Measurements from ENCODE around the gene KREMEN2. TPM values are rescaled to one million over a fixed set of nuclear protein-coding genes. Genes with fewer than 3 reads are reported as not detected.

Gene KREMEN2
- total RNA-seq, 1 experiment from 2014 or later: 8.4 TPM

GRCh38 chr16:2956579-2956956 lies 7.5 kb upstream of the KREMEN2 start:
- Histone ChIP-seq H3K27me3 (ENCODE audit: insufficient read depth, low read depth) (no peaks in the 10 kb centered on the region), H3K79me2 (ENCODE audit: low read depth) (no peaks in the 10 kb centered on the region), H2AFZ (no peak overlapping the region), H3K9me2 (ENCODE audit: insufficient read depth) (no peaks in the 10 kb centered on the region), H3K27ac (no peak overlapping the region), H3K4me1 (replicated peaks; ENCODE audit: insufficient read depth) (no peaks in the 10 kb centered on the region), H3K36me3 (ENCODE audit: low read depth) (no peaks in the 10 kb centered on the region), H3F3A (ENCODE audit: insufficient read depth, low read depth) (0 out of 2 replicates have a peak, but pooled peaks cover 7% of the 10 kb centered on the region), H3K4me3 (no peak overlapping the region), H4K20me1 (ENCODE audit: insufficient read depth) (no peaks in the 10 kb centered on the region), H3K4me2 (no peak overlapping the region), H3K9me3 (ENCODE audit: insufficient read depth, low read depth) (no peaks in the 10 kb centered on the region)
- ChIA-PET POLR2A (ENCODE audit: unreplicated experiment) (no interaction called here), CTCF (no interaction called here)
- TF ChIP-seq EZH2 (IDR thresholded peaks at IDR 0.05; ENCODE audit: low read depth): no peak
- TF ChIP-seq, protein P1, sequence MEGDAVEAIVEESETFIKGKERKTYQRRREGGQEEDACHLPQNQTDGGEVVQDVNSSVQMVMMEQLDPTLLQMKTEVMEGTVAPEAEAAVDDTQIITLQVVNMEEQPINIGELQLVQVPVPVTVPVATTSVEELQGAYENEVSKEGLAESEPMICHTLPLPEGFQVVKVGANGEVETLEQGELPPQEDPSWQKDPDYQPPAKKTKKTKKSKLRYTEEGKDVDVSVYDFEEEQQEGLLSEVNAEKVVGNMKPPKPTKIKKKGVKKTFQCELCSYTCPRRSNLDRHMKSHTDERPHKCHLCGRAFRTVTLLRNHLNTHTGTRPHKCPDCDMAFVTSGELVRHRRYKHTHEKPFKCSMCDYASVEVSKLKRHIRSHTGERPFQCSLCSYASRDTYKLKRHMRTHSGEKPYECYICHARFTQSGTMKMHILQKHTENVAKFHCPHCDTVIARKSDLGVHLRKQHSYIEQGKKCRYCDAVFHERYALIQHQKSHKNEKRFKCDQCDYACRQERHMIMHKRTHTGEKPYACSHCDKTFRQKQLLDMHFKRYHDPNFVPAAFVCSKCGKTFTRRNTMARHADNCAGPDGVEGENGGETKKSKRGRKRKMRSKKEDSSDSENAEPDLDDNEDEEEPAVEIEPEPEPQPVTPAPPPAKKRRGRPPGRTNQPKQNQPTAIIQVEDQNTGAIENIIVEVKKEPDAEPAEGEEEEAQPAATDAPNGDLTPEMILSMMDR (conservative IDR thresholded peaks at IDR 0.05): no peak
- DNase-seq: no peak
- BruUV-seq (replicated peaks): no TSS peak
- intact Hi-C loops (cut with micrococcal nuclease; ENCODE audit: unreplicated experiment): no loop called here

DNA sequence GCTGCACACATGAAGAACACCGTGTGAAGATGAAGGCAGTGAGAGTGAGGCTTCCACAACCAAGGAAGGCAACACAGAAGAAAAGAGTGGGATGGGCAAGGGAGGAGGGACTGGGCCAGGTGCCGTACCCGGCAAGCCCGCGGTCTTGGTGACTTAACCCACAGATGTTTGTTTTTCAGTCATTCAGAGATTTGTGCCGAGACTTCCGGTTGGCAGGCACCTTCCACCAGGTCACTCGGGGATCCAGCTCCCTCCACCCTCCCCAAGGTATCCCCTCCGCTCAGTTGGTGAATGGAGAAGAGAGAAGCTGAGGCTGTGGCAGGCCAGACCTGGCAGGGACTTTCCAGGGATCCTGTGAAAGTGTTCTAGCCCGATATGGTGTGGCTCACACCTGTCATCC lies 4.9 kb upstream of the KREMEN2 start:
- H3K27me3 ChIP-seq (ENCODE audit: insufficient read depth, low read depth): no peaks in the 10 kb centered on the region
- H3K4me1 ChIP-seq (replicated peaks; ENCODE audit: insufficient read depth): no peaks in the 10 kb centered on the region
- BruUV-seq (replicated peaks): no TSS peak
- H2AFZ ChIP-seq: no peak overlapping the region
- intact Hi-C loops (cut with micrococcal nuclease; ENCODE audit: unreplicated experiment): no loop called here
- H3K4me2 ChIP-seq: no peak overlapping the region
- peaks cover 21% of the 10 kb centered on the region; the same call in 1 of the 2 replicates for H3F3A ChIP-seq (ENCODE audit: insufficient read depth, low read depth)
- no peaks in the 10 kb centered on the region for H3K79me2 ChIP-seq (ENCODE audit: low read depth)
- CTCF ChIA-PET: interaction anchor here (0.7 kb wide), 1 partner anchor 11 kb away, joined by 3 read pairs; no protein-coding TSS in a partner anchor
- no peaks in the 10 kb centered on the region for H3K36me3 ChIP-seq (ENCODE audit: low read depth)
- no peak overlapping the region for H3K4me3 ChIP-seq
- H4K20me1 ChIP-seq (ENCODE audit: insufficient read depth): no peaks in the 10 kb centered on the region
- POLR2A ChIA-PET (ENCODE audit: unreplicated experiment): interaction anchor here (0.6 kb wide), 1 partner anchor 14 kb away, joined by 4 read pairs; no protein-coding TSS in a partner anchor
- no peak overlapping the region for H3K27ac ChIP-seq
- DNase-seq: no peak
- no peaks in the 10 kb centered on the region for H3K9me3 ChIP-seq (ENCODE audit: insufficient read depth, low read depth)
- H3K9me2 ChIP-seq (ENCODE audit: insufficient read depth): no peaks in the 10 kb centered on the region
- no peak for TF ChIP-seq EZH2 (IDR thresholded peaks at IDR 0.05; ENCODE audit: low read depth)
- TF ChIP-seq, protein P1 (conservative IDR thresholded peaks at IDR 0.05): no peak

DNA sequence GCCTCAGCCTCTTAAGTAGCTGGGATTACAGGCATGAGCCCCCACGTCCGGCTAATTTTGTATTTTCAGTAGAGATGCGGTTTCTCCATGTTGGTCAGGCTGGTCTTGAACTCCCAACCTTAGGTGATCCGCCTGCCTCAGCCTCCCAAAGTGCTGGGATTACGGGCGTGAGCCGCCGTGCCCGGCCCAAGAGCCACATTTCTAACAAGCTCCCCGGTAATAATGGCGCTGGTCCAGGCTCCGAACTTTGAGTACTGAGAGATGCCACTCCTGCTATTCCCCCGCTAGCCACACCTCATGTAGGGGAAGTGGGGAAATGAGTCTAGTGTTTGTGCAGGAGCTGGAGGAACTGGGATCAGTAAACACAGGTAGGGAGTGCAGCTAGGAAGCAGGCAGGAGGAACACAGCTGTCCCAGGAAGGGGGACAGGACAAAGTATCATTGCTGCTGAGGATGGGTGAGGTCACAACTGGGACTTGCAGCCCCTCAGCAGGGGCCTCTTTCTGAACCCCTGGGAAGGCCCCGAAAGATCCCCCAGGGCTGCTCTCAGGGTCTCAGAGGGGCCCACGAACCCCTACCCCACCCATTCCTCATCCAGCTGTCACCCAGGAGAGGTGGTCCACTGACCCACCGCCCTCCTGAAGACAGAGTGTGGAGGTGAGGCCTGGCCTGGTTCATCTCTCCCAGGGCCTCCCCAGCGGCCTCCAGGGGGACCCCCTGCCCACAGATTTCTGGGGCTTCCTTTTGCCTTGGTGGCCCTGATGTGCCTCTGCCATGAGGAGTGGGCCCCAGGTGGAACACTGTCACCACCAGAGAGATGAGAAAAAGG lies 3.7 kb upstream of the KREMEN2 start:
- no peak overlapping the region for H3K4me3 ChIP-seq
- H3K27me3 ChIP-seq (ENCODE audit: insufficient read depth, low read depth): no peaks in the 10 kb centered on the region
- CTCF ChIA-PET: no interaction called here
- H3F3A ChIP-seq (ENCODE audit: insufficient read depth, low read depth): peaks cover 27% of the 10 kb centered on the region; the same call in 1 of the 2 replicates
- no peak overlapping the region for H3K4me2 ChIP-seq
- peaks cover 3% of the 10 kb centered on the region; the same call in 1 of the 2 replicates for H3K4me1 ChIP-seq (replicated peaks; ENCODE audit: insufficient read depth)
- no TSS peak for BruUV-seq (replicated peaks)
- H3K9me3 ChIP-seq (ENCODE audit: insufficient read depth, low read depth): no peaks in the 10 kb centered on the region
- POLR2A ChIA-PET (ENCODE audit: unreplicated experiment): no interaction called here
- H3K9me2 ChIP-seq (ENCODE audit: insufficient read depth): no peaks in the 10 kb centered on the region
- H3K36me3 ChIP-seq (ENCODE audit: low read depth): no peaks in the 10 kb centered on the region
- no peaks in the 10 kb centered on the region for H4K20me1 ChIP-seq (ENCODE audit: insufficient read depth)
- H2AFZ ChIP-seq: no peak overlapping the region
- H3K27ac ChIP-seq: no peak overlapping the region
- no peak for TF ChIP-seq EZH2 (IDR thresholded peaks at IDR 0.05; ENCODE audit: low read depth)
- no peaks in the 10 kb centered on the region for H3K79me2 ChIP-seq (ENCODE audit: low read depth)
- DNase-seq: no peak
- intact Hi-C loops (cut with micrococcal nuclease; ENCODE audit: unreplicated experiment): loop anchor here (10.0 kb wide), 1 partner anchor 76 kb away; the partner anchor contains the start of gene FLYWCH2

All from PC-9 (cell line).